ENCODE results near the gene ARRDC5.
"Not testable (repeated sequence)": the region's sequence is repeated elsewhere in the genome, so short reads cannot be mapped to it uniquely, and the experiment has no call there.

DNA sequence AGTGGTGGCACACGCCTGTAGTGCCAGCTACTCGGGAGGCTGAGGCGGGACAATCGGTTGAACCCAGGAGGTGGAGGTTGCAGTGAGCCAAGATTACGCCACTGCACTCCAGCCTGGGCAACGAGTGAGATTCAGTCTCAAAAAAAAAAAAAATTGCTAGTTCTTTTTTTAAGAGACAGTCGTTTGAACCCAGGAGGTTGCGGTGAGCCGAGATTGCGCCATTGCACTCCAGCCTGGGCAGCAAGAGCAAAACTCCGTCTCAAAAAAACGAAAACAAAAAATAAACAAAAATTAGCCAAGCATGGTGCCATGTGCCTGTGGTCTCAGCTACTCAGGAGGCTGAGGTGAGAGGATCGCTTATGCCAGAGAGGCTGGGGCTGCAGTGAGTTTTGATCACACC, 1.8 kb downstream of the ARRDC5 start:
- TF ChIP-seq, protein P1, sequence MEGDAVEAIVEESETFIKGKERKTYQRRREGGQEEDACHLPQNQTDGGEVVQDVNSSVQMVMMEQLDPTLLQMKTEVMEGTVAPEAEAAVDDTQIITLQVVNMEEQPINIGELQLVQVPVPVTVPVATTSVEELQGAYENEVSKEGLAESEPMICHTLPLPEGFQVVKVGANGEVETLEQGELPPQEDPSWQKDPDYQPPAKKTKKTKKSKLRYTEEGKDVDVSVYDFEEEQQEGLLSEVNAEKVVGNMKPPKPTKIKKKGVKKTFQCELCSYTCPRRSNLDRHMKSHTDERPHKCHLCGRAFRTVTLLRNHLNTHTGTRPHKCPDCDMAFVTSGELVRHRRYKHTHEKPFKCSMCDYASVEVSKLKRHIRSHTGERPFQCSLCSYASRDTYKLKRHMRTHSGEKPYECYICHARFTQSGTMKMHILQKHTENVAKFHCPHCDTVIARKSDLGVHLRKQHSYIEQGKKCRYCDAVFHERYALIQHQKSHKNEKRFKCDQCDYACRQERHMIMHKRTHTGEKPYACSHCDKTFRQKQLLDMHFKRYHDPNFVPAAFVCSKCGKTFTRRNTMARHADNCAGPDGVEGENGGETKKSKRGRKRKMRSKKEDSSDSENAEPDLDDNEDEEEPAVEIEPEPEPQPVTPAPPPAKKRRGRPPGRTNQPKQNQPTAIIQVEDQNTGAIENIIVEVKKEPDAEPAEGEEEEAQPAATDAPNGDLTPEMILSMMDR (IDR thresholded peaks at IDR 0.05; ENCODE audit: insufficient read depth, low read depth, low read length), result not testable (repeated sequence)
- TF ChIP-seq EZH2 (IDR thresholded peaks at IDR 0.05; ENCODE audit: insufficient read depth, low read length), result not testable (repeated sequence)

Measured in astrocyte (in vitro differentiated cells and primary cell).